Measurements from ENCODE around the gene ZNF324B. TPM values are rescaled to one million over a fixed set of nuclear protein-coding genes. Genes with fewer than 3 reads are reported as not detected.

The ZNF324B gene
- total and polyA plus RNA-seq, 10 of the 15 experiments (the other 5 are each of a cell fraction or from before 2014, with no cell fraction given), result 0.11 to 12.8 (median 4.0) TPM

- Histone ChIP-seq H4K20me1 (ENCODE audit: control insufficient read depth, insufficient read depth) (no peaks in the 10 kb centered on the region), H3K4me1 (ENCODE audit: control insufficient read depth, insufficient read depth, low read length) (peaks cover 5% of the 10 kb centered on the region), H3K4me3 (no peak overlapping the region), H3K4me2 (ENCODE audit: control insufficient read depth, insufficient read depth) (no peak overlapping the region), H3K27me3 (replicated peaks in 1 of 2; ENCODE audit: control insufficient read depth in 2 of 2, insufficient read depth in 2 of 2, low read length in 1 of 2) (no peaks in the 10 kb centered on the region), H2AFZ (ENCODE audit: control insufficient read depth, low read depth, low read length) (no peak overlapping the region), H3K9me3 (replicated peaks; ENCODE audit: control insufficient read depth, insufficient read depth, low read length) (no peaks in the 10 kb centered on the region), H3K27ac (ENCODE audit: control insufficient read depth, insufficient read depth) (no peak overlapping the region), H3K79me2 (ENCODE audit: control insufficient read depth, insufficient read depth, low read length) (no peaks in the 10 kb centered on the region), H3K9ac (ENCODE audit: control insufficient read depth, insufficient read depth, low read length) (no peak overlapping the region), H3K36me3 (ENCODE audit: control insufficient read depth in 2 of 2, insufficient read depth in 2 of 2, low read length in 1 of 2) (no peaks in the 10 kb centered on the region; a peak in 2 of 4 replicates)
- ATAC-seq, result no peak
- in situ Hi-C loops (cut with MboI), result no loop called here
- POLR2A ChIA-PET, result no interaction called here
- no TSS peak for BruUV-seq (replicated peaks)
- DNase-seq (ENCODE audit: low read depth, low spot score), result no peak
- SMC1A ChIA-PET (ENCODE audit: uncharacterized antibody, unreplicated experiment), result no interaction called here
- no peak for FAIRE-seq
- CTCF ChIA-PET, result no interaction called here
- RAD21 ChIA-PET (ENCODE audit: unreplicated experiment), result no interaction called here
- intact Hi-C loops (cut with micrococcal nuclease; ENCODE audit: unreplicated experiment), result no loop called here
- TF ChIP-seq PKNOX1 (IDR thresholded peaks at IDR 0.05) (no peak), BCL3 (IDR thresholded peaks at IDR 0.05; ENCODE audit: borderline replicate concordance, insufficient read depth, low read depth, low read length, poor library complexity, severe bottlenecking) (no peak), TCF3 (IDR thresholded peaks at IDR 0.05; ENCODE audit: borderline replicate concordance, insufficient read depth, low read depth, low read length) (no peak)
- TF ChIP-seq, protein P1, sequence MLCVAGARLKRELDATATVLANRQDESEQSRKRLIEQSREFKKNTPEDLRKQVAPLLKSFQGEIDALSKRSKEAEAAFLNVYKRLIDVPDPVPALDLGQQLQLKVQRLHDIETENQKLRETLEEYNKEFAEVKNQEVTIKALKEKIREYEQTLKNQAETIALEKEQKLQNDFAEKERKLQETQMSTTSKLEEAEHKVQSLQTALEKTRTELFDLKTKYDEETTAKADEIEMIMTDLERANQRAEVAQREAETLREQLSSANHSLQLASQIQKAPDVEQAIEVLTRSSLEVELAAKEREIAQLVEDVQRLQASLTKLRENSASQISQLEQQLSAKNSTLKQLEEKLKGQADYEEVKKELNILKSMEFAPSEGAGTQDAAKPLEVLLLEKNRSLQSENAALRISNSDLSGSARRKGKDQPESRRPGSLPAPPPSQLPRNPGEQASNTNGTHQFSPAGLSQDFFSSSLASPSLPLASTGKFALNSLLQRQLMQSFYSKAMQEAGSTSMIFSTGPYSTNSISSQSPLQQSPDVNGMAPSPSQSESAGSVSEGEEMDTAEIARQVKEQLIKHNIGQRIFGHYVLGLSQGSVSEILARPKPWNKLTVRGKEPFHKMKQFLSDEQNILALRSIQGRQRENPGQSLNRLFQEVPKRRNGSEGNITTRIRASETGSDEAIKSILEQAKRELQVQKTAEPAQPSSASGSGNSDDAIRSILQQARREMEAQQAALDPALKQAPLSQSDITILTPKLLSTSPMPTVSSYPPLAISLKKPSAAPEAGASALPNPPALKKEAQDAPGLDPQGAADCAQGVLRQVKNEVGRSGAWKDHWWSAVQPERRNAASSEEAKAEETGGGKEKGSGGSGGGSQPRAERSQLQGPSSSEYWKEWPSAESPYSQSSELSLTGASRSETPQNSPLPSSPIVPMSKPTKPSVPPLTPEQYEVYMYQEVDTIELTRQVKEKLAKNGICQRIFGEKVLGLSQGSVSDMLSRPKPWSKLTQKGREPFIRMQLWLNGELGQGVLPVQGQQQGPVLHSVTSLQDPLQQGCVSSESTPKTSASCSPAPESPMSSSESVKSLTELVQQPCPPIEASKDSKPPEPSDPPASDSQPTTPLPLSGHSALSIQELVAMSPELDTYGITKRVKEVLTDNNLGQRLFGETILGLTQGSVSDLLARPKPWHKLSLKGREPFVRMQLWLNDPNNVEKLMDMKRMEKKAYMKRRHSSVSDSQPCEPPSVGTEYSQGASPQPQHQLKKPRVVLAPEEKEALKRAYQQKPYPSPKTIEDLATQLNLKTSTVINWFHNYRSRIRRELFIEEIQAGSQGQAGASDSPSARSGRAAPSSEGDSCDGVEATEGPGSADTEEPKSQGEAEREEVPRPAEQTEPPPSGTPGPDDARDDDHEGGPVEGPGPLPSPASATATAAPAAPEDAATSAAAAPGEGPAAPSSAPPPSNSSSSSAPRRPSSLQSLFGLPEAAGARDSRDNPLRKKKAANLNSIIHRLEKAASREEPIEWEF (IDR thresholded peaks at IDR 0.05; ENCODE audit: insufficient replicate concordance, low read depth, low read length), result no peak
- WGBS (ENCODE audit: insufficient coverage, insufficient replicate concordance, low lambda C conversion rate, missing lambda C conversion rate), result 94% methylated on average over 7 of the region's 7 CpGs
These were observed 30.9 kb downstream of the ZNF324B start for GRCh38 chr19:58482372-58482771.
